Measurements from ENCODE around the gene LIF. TPM values are rescaled to one million over a fixed set of nuclear protein-coding genes. Genes with fewer than 3 reads are reported as not detected.
A peak's percentile ranks its signal among the peaks of the same experiment; 100 is the strongest.

The LIF gene
- total RNA-seq, 4 donors from 2014 or later = not detected

DNA sequence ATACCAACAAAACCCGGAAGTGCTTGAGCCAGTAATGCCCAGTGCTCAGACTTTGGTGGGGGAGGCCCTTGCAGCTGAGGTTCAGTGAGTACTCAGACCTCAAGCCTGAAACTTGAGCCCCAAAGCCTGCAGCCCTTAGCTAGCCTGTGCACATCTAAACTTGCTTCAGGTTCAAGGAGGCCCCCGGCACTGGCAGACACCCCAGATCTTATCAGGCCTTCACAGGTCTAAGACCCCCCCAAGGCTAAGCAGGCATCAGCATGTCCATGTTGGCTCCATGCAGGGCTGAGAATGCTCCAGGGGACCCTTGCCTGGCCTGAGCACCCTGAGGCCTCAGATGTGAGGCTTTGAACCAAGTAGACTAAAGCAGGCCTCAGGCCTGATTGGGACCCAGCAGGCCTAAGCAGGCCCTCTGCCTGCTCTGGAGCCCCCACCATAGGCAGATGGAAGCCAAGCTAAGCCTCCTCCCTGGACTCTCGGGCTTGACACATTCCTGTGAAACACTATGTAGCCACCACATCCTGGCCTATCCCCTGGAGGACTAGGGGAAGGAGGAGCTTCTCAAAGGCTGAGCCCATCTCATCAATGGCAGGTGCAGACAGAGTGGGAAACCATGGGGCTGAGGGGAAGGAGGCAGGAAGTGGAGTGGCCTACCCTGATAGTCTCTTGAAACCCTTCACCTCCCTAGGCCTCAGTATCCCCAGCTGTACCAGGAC lies 43.9 kb upstream of the LIF start:
- H3K27me3 ChIP-seq = no peaks in the 10 kb centered on the region
- no peaks in the 10 kb centered on the region for H3K9me3 ChIP-seq
- peaks cover 22 to 26% of the 10 kb centered on the region in 2 donors for H3K4me1 ChIP-seq
- H3K27ac ChIP-seq = peak overlapping the region; percentile 84 to 90 (median 87)
- peak; percentile 15 to 32 for ATAC-seq
- in situ Hi-C loops (cut with MboI; ENCODE audit: low sequenced_read_pairs in 4 of 4) = loop anchor here in 1 of 4 donors (10.0 kb wide), 1 partner anchor 74 kb away; no protein-coding TSS in a partner anchor
- peak overlapping the region; percentile 9 to 94 (median 80) for H3K4me3 ChIP-seq
- no peak for DNase-seq
- intact Hi-C loops (cut with DNase I; ENCODE audit: low total_unique reads) = loop anchor here (2.0 kb wide), 1 partner anchor 14 kb away; no protein-coding TSS in a partner anchor
- TF ChIP-seq, protein P1, sequence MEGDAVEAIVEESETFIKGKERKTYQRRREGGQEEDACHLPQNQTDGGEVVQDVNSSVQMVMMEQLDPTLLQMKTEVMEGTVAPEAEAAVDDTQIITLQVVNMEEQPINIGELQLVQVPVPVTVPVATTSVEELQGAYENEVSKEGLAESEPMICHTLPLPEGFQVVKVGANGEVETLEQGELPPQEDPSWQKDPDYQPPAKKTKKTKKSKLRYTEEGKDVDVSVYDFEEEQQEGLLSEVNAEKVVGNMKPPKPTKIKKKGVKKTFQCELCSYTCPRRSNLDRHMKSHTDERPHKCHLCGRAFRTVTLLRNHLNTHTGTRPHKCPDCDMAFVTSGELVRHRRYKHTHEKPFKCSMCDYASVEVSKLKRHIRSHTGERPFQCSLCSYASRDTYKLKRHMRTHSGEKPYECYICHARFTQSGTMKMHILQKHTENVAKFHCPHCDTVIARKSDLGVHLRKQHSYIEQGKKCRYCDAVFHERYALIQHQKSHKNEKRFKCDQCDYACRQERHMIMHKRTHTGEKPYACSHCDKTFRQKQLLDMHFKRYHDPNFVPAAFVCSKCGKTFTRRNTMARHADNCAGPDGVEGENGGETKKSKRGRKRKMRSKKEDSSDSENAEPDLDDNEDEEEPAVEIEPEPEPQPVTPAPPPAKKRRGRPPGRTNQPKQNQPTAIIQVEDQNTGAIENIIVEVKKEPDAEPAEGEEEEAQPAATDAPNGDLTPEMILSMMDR (IDR thresholded peaks at IDR 0.05 in 4 of 5, conservative IDR thresholded peaks at IDR 0.05 in 1 of 5) = no peak
- TF ChIP-seq POLR2A (IDR thresholded peaks at IDR 0.05) = no peak
- H3K36me3 ChIP-seq = peaks cover 0 to 15% of the 10 kb centered on the region in 2 donors

DNA sequence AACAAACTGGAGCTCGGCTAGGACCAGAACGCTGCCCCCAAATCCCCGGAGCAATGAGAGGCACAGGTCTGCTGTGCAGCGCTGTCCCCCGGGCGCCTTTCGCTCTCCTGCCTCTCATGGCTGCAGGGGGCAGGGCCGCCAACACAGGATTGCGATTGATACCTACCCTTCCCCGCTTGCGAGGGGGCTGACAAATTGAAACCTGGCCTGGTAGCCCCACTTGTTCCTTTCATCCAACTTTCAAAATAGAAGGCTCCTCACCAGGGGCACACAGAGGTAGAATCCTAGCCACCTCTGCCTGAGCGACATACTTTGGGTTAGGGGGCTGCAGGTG lies 43.4 kb upstream of the LIF start:
- intact Hi-C loops (cut with DNase I; ENCODE audit: low total_unique reads) (loop anchor here (1.0 to 10.0 kb wide), 4 partner anchors 15 to 195 kb away; partner anchors contain the start of gene TBC1D10A), in situ Hi-C loops (cut with MboI; ENCODE audit: low sequenced_read_pairs in 4 of 4) (loop anchor here in 3 of 4 donors (10.0 kb wide), 3 partner anchors 75 to 105 kb away; partner anchors contain the start of genes RNF215 (in 1 of the 3) and SEC14L2 (in 1 of the 3))
- H3K27me3 ChIP-seq = no peaks in the 10 kb centered on the region
- TF ChIP-seq, protein P1 (IDR thresholded peaks at IDR 0.05 in 4 of 5, conservative IDR thresholded peaks at IDR 0.05 in 1 of 5) = no peak
- no peak for TF ChIP-seq POLR2A (IDR thresholded peaks at IDR 0.05)
- ATAC-seq (peak in 1 of 2 donors; percentile 26), DNase-seq (no peak)
- H3K4me1 ChIP-seq = peaks cover 22 to 26% of the 10 kb centered on the region in 2 donors
- peak overlapping the region; percentile 74 to 97 (median 90) for H3K4me3 ChIP-seq
- H3K27ac ChIP-seq = peak overlapping the region; percentile 84 to 90 (median 87)
- H3K36me3 ChIP-seq = peaks cover 0 to 15% of the 10 kb centered on the region in 2 donors
- no peaks in the 10 kb centered on the region for H3K9me3 ChIP-seq

DNA sequence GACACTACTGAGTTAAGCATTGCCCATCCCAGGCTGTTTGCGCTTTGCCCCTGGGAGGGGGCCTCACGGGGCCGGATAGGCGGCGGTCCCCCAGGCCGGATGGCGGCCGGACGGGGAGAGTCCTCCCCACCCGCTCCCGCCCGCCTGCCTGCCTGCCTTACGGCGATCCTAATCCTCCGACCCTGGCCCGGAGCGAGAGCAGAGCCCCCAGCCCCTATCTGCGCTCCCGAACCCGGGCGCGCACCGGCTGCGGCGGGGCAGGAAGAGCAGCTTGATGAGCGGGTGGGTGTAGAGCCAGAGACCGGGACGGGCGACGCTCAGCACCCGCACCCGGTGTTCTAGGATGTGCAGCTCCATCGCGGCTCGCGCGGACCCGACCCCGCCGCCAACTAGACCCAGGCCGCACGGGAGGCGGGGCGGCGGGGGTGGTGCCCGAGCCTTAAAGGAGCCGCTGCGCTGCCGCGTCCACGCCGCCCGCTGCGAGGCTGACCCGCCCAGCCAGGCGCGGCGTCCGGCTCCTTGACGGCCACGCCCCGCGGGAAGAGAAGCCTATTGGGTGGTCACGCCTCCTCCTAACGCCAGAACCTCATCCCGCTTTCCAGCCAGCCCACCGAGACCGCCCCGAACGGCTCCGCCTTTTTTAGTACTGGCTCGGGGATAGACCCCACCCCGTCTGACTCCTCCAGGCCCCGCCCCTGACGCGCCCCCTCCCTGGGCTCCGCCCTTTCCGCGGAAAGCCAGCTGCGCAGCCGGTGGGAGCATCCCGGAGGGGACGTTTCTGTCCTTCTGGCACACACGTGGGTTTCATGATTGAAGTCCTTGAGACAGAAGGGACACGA lies 42.8 kb upstream of the LIF start, which contains the start of gene CASTOR1:
TSS of gene CASTOR1 (minus strand) at position 365 of the 839 bp plus-strand sequence. CDS start at position 357, 8 bp downstream.
- DNase-seq (peak; percentile 98), ATAC-seq (peak; percentile 90 to 91)
- Histone ChIP-seq H3K4me3 (peak within 1 kb of the TSS; percentile 74 to 97 (median 90)), H3K36me3 (peaks cover 0 to 9% of the 10 kb centered on the region in 2 donors), H3K27me3 (no peaks in the 10 kb centered on the region), H3K4me1 (peaks cover 22 to 26% of the 10 kb centered on the region in 2 donors), H3K27ac (peak within 1 kb of the TSS; percentile 84 to 90 (median 87)), H3K9me3 (no peaks in the 10 kb centered on the region)
- in situ Hi-C loops (cut with MboI; ENCODE audit: low sequenced_read_pairs in 4 of 4) (loop anchor here in 2 of 4 donors (10.0 kb wide), 2 partner anchors 95 to 105 kb away; partner anchors contain the start of genes RNF215 (in 1 of the 2) and SEC14L2 (in 1 of the 2)), intact Hi-C loops (cut with DNase I; ENCODE audit: low total_unique reads) (loop anchor here (1.0 to 10.0 kb wide), 3 partner anchors 37 to 195 kb away; partner anchors contain the start of gene TBC1D10A)
- TF ChIP-seq, protein P1 (IDR thresholded peaks at IDR 0.05 in 4 of 5, conservative IDR thresholded peaks at IDR 0.05 in 1 of 5) = no peak
- TF ChIP-seq POLR2A (IDR thresholded peaks at IDR 0.05) = peak; percentile 57 to 77

DNA sequence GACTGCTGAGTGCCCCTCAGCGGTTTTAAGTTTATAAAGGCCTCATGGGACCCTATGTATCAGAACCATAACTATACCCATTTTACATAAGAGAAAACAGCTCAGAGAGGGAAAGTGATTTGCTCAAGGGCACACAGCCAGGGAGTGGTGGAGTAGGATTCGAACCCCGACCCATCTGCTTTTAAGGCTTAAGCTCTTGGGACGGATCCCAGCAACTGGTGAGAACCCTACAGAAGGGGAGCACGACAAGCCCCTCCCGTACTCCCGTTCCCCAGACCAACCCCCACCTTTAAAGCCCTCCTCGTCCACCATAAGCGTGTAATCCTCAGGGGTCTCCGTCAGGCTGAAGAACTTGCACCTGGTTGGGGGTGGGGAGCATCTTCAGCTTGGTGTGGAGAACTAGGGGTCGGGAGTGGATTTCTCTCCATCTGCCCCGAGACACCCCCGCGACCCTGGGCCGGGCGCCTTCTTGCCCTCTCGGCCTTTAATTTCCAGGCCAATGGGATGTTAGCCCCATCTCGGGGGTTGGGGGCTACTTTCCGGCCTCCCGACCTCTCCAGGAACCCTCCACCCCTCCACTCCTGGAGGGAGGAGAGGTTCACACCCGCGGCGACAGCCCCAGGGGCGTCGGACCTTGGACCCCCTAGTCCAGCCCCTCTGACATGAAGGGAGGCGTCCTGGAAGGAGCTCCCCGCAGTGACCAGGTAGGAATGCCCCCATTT lies 42.0 kb upstream of the LIF start:
- Histone ChIP-seq H3K27me3 (no peaks in the 10 kb centered on the region), H3K9me3 (no peaks in the 10 kb centered on the region), H3K4me1 (peaks cover 22 to 26% of the 10 kb centered on the region in 2 donors), H3K27ac (peak overlapping the region; percentile 84 to 90 (median 87)), H3K4me3 (peak overlapping the region; percentile 74 to 97 (median 90)), H3K36me3 (peaks cover 0 to 4% of the 10 kb centered on the region in 2 donors)
- DNase-seq (no peak), ATAC-seq (no peak)
- TF ChIP-seq, protein P1 (IDR thresholded peaks at IDR 0.05 in 4 of 5, conservative IDR thresholded peaks at IDR 0.05 in 1 of 5) = no peak
- intact Hi-C loops (cut with DNase I; ENCODE audit: low total_unique reads) (loop anchor here (1.0 to 10.0 kb wide), 4 partner anchors 38 to 196 kb away; partner anchors contain the start of genes SF3A1 and TBC1D10A), in situ Hi-C loops (cut with MboI; ENCODE audit: low sequenced_read_pairs in 4 of 4) (loop anchor here in 2 of 4 donors (10.0 kb wide), 2 partner anchors 96 to 106 kb away; partner anchors contain the start of genes RNF215 (in 1 of the 2) and SEC14L2 (in 1 of the 2))
